HepG2 (cell line): ENCODE results near the gene FIZ1. TPM values are rescaled to one million over a fixed set of nuclear protein-coding genes. Genes with fewer than 3 reads are reported as not detected.

Experiments
- BCL3 ChIP-seq: sonication (generic); formaldehyde crosslinking; IDR thresholded peaks from 2 replicates; pipeline ENCODE4 v1.5.1; 2020; ENCODE audit warnings: mild to moderate bottlenecking, missing genetic modification reagents, moderate library complexity
- CAMTA2 ChIP-seq: sonication (generic); formaldehyde crosslinking; IDR thresholded peaks from 2 replicates; pipeline ENCODE4 v1.4.0; 2020; ENCODE audit warnings: mild to moderate bottlenecking, missing genetic modification reagents, borderline replicate concordance
- HNF4A ChIP-seq: sonication (generic); formaldehyde crosslinking; IDR thresholded peaks from 2 replicates; pipeline ENCODE4 v1.4.0; 2020; ENCODE audit warnings: missing genetic modification reagents
- IRF1 ChIP-seq: sonication (generic); formaldehyde crosslinking; IDR thresholded peaks from 2 replicates; pipeline ENCODE4 v1.4.0; 2020; ENCODE audit warnings: low read depth, mild to moderate bottlenecking, missing genetic modification reagents
- NFKB2 ChIP-seq: sonication (generic); formaldehyde crosslinking; IDR thresholded peaks from 2 replicates; pipeline ENCODE4 v1.4.0; 2020; ENCODE audit warnings: missing genetic modification reagents, borderline replicate concordance
- PRDM15 ChIP-seq: sonication (generic); formaldehyde crosslinking; IDR thresholded peaks from 2 replicates; pipeline ENCODE4 v1.4.0; 2020; ENCODE audit warnings: missing genetic modification reagents
- SNAPC5 ChIP-seq: sonication (generic); formaldehyde crosslinking; IDR thresholded peaks from 2 replicates; pipeline ENCODE4 v1.8.1; 2023; ENCODE audit warnings: mild to moderate bottlenecking, missing genetic modification reagents, borderline replicate concordance
- TAF15 ChIP-seq: fragments of 200-400 bp; formaldehyde crosslinking; IDR thresholded peaks from one replicate; pipeline ENCODE4 v1.6.1; 2018; ENCODE audit warnings: mild to moderate bottlenecking, low read depth, low read length; ENCODE audit not compliant: poor library complexity, severe bottlenecking
- TCF7 ChIP-seq: sonication (generic); IDR thresholded peaks from 2 replicates; pipeline ENCODE4 v1.6.1; 2016; ENCODE audit warnings: antibody characterized with exemption, low read depth
- UBTF ChIP-seq: sonication (generic); formaldehyde crosslinking; IDR thresholded peaks from 2 replicates; pipeline ENCODE4 v1.4.0; 2020; ENCODE audit warnings: mild to moderate bottlenecking, missing genetic modification reagents
- ZMYM3 ChIP-seq: sonication (generic); formaldehyde crosslinking; IDR thresholded peaks from 2 replicates; pipeline ENCODE4 v1.5.1; 2020; ENCODE audit warnings: mild to moderate bottlenecking, missing genetic modification reagents
- ZNF30 ChIP-seq: sonication (generic); formaldehyde crosslinking; IDR thresholded peaks from 2 replicates; pipeline ENCODE4 v1.5.0; 2020; ENCODE audit warnings: mild to moderate bottlenecking, missing genetic modification reagents
- ZNF562 ChIP-seq: sonication (generic); formaldehyde crosslinking; IDR thresholded peaks from 2 replicates; pipeline ENCODE4 v1.8.0; 2022; ENCODE audit warnings: missing genetic modification reagents, borderline replicate concordance
- ZNF572 ChIP-seq: sonication (generic); formaldehyde crosslinking; IDR thresholded peaks from 2 replicates; pipeline ENCODE4 v1.5.1; 2020; ENCODE audit warnings: mild to moderate bottlenecking, missing genetic modification reagents
- ZNF574 ChIP-seq: sonication (generic); formaldehyde crosslinking; IDR thresholded peaks from 2 replicates; pipeline ENCODE4 v1.4.0; 2020; ENCODE audit warnings: missing genetic modification reagents
- ZNF614 ChIP-seq: IDR thresholded peaks from 2 replicates; pipeline ENCODE4 v1.6.1; 2018; ENCODE audit warnings: missing biosample characterization, missing genetic modification reagents, inconsistent platforms, borderline replicate concordance
- ZNF678 ChIP-seq: sonication (generic); formaldehyde crosslinking; IDR thresholded peaks from 2 replicates; pipeline ENCODE4 v1.4.0; 2020; ENCODE audit warnings: mild to moderate bottlenecking, missing genetic modification reagents
- polyA plus RNA-seq, 8 experiments: library from polyadenylated mRNA; depleted of rRNA in 3 of 8; stranded (reverse) in 7 of 8; unstranded in 1 of 8; fragments of >200 nt; fragmentation: Illumina TruSeq in 4 of 8; extraction: Trizol in 4 of 8; gene quantifications; 2 replicates each; pipeline versions ENCODE4 v1.2.1 to v1.2.3, GENCODE V29; 2011 to 2016; ENCODE audit warnings: low read depth in 4 of 8, missing spikeins in 1 of 8, mixed read lengths in 1 of 8; ENCODE audit not compliant: insufficient read depth in 1 of 8
- total RNA-seq, 5 experiments: library from RNA; depleted of rRNA; stranded (reverse); fragments of >200 nt; fragmentation: Illumina TruSeq; extraction: Trizol; gene quantifications; 2 replicates each; pipeline ENCODE4 v1.2.3, GENCODE V29; 2016; ENCODE audit warnings: low read depth in 1 of 5

FIZ1 gene
- total and polyA plus RNA-seq, 2 of the 13 experiments (the other 11 are each of a cell fraction or from before 2014, with no cell fraction given) = 3.6 to 5.9 TPM

GRCh38 chr19:55647732-55648584, 48.6 kb upstream of the FIZ1 start, which contains the start of gene CCDC106 (continued):
- TF ChIP-seq ZNF614 (CRISPR knock-in tag) = 0 out of 2 replicates have a peak, but pooled peaks have one; percentile 47
- 0 out of 2 replicates have a peak, but pooled peaks have one; percentile 56 for TF ChIP-seq CAMTA2 (CRISPR knock-in tag)
- no peak for TF ChIP-seq ZNF562 (CRISPR knock-in tag)
- TF ChIP-seq TAF15 = peak; percentile 84
- TF ChIP-seq ZNF572 = no peak
- no peak for TF ChIP-seq NFKB2
- TF ChIP-seq ZMYM3 (CRISPR knock-in tag) = peak; percentile 74
- no peak for TF ChIP-seq SNAPC5 (CRISPR knock-in tag)
- no peak for TF ChIP-seq PRDM15 (CRISPR knock-in tag)
- TF ChIP-seq BCL3 (CRISPR knock-in tag) = no peak
- TF ChIP-seq HNF4A (CRISPR knock-in tag) = no peak
- TF ChIP-seq ZNF30 (CRISPR knock-in tag) = no peak
- TF ChIP-seq UBTF (CRISPR knock-in tag) = peak; percentile 19; the same call in 1 of the 2 replicates
- peak; percentile 70; the same call in 1 of the 2 replicates for TF ChIP-seq ZNF574 (CRISPR knock-in tag)
- TF ChIP-seq TCF7 = no peak
- TF ChIP-seq IRF1 (CRISPR knock-in tag) = no peak
- TF ChIP-seq ZNF678 (CRISPR knock-in tag) = peak; percentile 26; the same call in 1 of the 2 replicates
